Mucosa of gallbladder (tissue), 1 donor: ENCODE results near the gene CD72. TPM values are rescaled to one million over a fixed set of nuclear protein-coding genes. Genes with fewer than 3 reads are reported as not detected.
A peak's percentile ranks its signal among the peaks of the same experiment; 100 is the strongest.
"Not testable (repeated sequence)": the region's sequence is repeated elsewhere in the genome, so short reads cannot be mapped to it uniquely, and the experiment has no call there.

Experiments used
- DNase-seq: peaks from one replicate; pipeline ENCODE4 v3.0.0-alpha.2; 2020; ENCODE audit warnings: low spot score
- total RNA-seq: library from RNA; stranded (reverse); gene quantifications from one replicate; pipeline ENCODE4 v1.2.1, GENCODE V29; 2021
- donor health status: DM: no; HTN: no; CAD: no.

The CD72 gene
- total RNA-seq, 1 donor from 2014 or later: 2.4 TPM

DNA sequence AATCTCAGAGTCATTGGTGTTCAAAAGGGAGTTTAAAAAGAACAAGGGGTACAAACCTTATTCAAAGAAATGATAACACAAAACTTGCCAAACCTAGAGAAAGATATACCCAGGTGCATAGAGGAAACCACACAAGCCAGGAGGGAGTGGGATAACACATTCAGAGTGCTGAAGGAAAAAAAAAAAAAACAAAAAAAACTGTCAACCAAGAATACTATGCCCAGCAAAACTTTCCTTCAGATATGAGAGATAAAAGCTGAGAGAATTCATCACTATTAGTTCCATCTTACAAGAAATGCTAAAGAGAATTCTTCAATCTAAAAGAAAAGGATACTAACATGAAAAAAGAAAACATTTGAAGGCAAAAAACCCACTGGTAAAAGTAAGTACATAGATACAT is 24.6 kb downstream of the CD72 start:
- no peak for DNase-seq

DNA sequence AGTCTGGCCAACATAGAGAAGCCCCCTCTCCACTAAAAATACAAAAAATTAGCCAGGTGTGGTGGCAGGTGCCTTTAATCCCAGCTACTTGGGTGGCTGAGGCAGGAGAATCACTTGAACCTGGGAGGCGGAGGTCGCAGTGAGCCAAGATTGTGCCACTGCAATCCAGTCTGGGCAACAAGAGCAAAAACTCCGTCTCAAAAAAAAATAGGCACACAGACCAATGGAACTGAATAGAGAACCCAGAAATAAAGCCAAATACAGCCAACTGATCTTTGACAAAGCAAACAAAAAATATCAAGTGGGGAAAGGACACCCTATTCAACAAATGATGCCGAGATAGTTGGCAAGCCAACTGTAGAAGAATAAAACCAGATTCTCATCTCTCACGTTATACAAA is 29.7 kb downstream of the CD72 start:
- not testable (repeated sequence) for DNase-seq

DNA sequence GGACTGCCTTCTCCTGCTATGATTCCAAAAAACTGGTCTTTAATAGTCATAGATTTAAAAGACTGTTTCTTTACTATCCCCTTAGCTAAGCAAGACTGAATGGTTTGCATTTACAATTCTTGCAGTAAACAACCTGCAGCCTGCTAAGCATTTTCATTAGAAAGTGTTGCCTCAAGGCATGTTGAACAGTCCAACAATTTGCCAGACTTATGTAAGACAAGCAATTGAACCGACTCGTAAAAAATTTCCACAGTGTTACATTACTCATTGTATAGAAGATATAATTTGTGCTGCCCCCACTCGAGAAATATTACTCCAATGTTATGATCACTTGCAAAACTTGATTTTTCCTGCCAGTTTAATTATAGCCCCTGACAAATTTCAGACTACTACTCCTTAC is 33.5 kb downstream of the CD72 start:
- DNase-seq: not testable (repeated sequence)

DNA sequence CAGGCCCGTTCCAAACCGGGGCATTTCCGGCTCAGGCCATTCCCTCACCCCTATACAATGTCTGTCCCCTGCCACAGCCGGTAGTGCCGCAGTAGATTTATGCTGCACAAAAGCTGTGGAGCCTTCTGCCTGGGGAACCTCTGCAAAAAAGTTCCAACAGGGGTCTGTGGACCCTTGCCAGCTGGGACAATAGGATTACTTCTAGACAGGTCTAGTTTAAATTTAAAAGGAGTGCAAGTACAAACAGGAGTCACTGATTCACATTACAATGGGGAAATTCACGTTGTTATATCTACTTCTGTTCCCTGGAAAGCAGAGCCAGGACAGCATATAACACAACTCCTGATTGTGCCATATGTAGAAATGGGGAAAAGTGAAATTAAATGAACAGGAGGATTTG is 34.7 kb downstream of the CD72 start:
- DNase-seq: not testable (repeated sequence)

DNA sequence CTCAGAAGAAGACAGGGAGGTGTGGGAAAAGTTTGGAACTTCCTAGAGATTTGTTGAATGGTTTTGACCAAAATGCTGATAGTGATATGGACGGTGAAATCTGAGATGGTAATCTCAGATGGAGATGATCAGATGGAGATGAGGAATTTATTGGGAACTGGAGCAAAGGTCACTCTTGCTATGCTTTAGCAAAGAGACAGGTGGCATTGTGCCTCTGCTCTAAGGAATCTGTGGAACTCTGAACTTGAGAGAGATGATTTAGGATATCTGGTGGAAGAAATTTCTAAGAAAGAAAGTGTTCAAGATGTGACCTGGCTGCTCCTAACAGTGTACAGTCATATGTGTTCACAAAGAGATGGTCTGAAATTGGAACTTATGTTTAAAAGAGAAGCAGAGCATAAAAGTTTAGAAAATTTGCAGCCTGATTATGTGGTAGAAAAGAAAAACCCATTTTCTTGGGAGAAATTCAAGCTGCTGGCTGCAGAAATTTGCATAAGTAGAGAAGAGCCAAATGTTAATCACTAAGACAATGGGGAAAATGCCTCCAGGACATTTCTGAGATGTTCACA is 38.5 kb downstream of the CD72 start:
- not testable (repeated sequence) for DNase-seq

DNA sequence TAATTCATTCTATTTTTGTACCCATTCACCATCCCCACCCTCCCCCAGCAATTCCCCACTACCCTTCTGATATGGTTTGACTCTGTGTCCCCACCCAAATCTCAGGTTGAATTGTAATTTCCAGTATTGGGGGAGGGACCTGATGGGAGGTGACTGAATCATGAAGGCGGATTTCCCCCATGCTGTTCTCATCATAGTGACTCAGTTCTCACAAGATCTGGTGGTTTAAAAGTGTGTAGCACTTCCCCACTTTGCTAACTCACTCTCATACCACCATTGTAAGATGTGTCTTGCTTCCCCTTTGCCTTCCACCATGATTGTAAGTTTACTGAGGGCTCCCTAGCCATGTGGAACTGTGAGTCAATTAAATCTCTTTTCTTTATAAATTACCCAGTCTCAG is 39.1 kb downstream of the CD72 start:
- no peak for DNase-seq

DNA sequence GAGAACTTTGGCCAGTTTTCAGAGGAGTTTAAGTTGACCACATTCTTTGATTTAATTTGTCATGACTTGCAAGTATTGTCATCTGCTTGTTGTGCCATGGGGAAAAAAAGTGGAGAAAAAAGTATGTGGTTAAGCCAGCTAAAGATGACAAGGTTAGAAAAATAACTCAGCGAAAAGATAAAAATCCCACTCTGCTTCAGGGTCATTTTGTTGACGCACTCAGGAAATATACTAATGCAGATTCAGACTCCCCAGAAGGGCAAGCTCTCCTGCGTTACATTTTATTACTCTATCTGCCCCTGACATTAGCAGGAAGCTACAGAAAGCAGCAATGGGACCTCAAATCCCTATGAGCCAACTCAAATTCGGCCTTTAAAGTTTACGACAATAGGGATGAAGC is 40.7 kb downstream of the CD72 start:
- DNase-seq: no peak

DNA sequence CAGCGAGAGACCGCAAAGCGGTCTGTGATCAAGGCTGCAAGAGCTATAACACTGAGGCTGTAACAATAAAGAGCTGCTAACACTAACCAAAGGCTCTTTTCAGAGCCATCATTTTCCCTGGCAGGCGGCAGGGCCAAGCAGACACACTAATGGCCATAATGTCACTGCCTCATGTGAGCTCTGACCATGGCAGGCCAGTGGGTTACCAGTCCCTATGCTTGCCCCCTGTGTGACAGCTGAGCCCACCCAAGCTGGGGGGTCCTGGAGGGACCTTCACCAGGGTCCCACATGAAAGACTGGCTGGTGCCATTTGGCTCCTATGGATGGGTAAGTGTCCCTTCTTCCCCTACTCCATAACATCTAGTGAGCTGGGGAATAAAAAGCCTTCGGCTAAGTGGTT is 42.7 kb downstream of the CD72 start:
- no peak for DNase-seq

DNA sequence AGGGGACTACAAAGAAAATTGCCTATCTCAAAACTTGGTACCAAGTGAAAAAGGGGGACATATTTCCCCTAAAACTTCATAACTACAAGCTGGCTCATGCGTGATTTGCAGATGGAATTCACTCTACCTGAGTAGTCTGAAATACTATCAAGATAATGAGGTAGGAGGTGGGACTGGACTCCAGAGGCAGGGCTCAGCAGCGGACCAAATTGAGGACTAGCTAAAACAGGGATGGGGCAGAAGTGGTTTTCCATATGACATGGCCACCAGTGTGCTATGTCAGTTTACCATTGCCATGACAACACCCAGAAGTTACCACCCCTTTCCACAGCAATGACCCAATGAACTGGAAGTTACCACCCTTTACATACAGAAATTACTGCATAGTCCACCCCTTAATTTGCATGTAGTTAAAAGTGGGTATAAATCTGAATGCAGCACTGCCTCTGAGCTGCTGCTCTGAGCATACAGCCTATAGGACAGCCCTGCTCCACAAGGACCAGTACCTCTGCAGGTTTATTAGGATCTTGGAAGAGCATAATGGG is 43.6 kb downstream of the CD72 start:
- DNase-seq: no peak

DNA sequence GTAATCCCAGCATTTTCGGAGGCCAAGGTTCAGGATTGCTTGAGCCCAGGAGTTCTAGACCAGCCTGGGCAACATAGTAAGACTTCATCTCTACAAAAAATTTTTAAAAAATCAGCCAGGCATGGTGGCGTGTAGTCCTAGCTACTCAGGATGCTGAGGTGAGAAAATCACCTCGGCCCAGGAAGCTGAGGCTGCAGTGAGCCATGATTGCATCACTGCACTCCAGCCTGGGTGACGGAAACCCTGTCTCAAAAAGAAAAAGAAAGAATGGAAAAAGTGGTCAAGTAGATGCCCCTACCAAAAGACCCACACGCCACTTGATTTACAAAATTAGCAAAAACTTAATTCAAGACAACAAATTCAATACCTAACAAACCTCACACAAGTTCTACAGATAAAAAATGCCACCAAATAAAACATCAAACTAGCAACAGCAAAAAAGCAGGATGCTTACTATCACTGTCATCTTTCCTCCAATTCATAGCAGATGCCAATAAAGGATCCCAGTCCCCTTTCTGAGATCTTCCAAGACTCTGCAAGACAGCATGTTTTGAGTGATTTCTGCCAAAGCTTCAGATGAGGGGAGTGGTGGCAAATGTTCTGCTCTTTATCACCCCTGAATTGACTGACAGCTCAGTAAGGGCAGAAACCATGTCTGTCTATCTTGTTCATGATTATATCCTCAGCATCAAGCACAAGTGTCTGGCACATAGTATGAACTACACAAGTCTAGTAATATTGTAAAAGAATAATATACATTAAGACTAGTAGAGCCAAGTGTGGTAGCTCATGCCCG is 47.3 kb downstream of the CD72 start:
- no peak for DNase-seq

DNA sequence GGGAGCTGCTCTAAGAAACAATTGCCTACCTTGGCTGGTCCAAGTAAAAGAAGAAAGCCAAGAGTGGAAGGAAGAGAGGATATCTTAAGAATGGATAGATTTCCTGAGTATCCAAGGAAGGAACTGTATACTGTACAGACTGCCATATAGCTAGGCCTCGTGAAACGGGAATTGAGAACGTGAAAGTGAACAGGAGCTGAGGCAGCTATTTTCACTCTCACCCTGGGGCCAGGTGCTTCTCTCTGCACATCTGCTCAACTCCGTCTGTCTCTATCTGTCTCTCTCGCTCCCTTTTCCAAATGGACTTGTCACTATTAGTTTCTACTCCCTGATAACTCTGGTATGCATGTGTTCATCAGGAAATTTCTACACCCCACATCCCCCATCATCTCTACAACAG is 49.0 kb downstream of the CD72 start:
- no peak for DNase-seq

DNA sequence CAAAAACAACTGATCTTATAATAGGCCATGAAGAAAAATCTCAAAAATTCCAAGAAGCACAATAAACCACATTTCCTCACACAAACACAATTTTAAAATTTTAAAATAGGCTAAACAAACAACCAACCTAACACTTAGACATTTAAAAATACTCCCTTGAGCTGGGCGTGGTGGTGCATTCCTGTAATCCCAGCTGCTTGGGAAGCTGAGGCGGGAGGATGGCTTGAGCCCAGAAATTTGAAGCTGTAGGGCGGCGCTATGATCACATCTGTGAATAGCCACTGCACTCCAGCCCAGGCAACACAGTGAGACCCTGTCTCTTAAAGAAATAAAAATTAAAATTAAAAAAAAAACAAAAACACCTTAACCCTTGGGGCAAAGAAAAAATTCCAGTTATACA is 50.0 kb downstream of the CD72 start:
- DNase-seq: no peak

DNA sequence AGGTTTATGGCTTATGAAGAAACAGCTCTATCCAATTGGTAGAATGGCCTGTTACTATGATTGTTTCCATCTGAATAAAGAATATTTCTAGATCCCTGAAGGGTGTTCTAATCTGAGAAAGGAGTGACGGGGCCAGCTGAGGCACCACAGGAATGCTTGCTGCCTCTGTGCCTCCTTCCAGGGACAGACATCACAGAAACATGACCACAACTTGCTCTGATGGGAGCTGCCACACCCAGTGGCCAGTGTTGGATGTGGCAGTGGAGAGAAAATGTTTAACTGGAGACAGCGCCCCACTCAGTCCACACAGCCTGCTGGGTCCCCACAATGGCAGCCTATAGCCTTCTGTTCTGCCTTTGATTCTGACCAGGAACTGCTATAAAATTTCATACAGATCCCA is 51.8 kb downstream of the CD72 start:
- DNase-seq: no peak

DNA sequence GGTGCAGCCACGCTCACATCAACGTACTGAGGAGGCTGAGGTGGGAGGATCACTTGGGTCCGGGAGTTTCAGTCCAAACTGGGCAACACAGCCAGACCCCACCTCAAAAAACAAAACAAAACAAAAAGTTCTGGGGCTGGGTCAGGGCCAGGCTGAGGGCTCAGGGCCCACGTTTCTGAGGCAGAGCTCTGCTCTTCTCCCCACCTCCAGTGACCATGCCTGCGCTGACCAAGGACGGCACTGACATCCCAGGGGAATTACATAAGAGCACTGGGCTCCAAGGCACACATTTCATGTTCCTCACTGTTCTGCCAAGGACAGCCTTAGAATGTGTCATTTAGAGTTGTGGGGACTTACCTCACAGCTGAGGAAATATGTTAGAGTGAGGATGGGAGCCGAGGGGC is 53.6 kb downstream of the CD72 start:
- DNase-seq: no peak

DNA sequence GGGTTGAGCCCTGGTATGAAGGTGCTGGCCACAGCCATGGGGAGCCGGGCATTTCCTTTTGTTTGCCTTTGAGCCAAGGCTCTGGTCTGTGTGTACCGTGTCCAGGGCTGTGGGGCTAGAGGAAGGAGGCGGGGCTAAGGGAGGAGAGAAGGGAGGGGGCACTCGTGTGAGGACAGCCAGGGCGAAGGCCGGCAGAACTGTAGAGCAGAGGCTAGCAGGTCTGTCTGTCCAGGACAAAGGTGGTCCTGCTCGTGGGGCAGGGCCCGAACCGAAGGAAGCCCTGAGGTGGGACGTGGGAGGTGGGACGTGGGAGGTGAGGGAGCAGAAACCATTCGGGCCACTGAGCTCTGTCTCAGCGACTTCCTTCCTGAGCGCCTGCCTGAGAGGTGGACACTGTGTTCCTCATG is 54.4 kb downstream of the CD72 start:
- peak; percentile 33 for DNase-seq

DNA sequence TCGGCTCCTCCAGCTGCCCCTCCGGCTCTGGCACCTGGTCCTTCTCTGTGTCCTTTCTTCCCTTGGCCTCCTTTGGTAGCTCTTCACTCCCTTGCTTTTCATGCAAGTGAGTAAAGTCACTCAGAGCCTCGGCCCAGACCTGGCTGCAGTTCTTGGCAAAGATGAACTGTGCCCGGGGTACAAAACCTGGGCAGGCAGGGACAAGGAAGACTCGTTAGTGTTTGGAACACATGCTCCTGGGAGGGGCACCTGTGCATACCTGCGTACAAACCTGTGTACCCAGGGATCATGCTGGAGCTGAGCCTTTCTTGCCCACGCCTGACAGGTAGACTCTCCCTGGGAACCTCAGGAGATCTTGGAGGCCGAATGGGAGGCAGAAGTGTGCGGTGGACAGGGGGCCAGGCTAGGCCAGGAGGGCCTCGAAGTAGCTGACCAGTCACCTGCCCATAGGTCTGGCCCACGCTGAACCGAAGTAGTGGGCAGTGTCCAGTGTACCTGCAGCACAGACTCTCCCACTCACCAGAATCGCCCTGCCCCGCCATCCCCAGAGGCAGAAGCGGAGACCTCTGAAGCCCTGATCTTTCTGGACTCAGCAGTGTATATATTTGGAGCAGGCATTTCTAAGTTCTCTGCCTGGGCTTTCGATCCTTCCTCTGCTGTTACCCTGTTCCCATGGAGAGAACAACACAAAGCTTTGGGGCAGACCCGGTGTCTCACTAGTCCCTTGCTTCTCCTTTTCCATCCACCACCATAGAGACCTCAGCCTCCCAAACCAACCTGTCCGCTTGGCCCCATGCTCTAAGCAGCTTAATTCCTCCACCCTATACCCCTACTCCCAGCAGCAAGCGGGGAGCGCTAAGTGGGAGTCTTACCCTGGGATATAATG is 55.1 kb downstream of the CD72 start:
- DNase-seq: no peak

DNA sequence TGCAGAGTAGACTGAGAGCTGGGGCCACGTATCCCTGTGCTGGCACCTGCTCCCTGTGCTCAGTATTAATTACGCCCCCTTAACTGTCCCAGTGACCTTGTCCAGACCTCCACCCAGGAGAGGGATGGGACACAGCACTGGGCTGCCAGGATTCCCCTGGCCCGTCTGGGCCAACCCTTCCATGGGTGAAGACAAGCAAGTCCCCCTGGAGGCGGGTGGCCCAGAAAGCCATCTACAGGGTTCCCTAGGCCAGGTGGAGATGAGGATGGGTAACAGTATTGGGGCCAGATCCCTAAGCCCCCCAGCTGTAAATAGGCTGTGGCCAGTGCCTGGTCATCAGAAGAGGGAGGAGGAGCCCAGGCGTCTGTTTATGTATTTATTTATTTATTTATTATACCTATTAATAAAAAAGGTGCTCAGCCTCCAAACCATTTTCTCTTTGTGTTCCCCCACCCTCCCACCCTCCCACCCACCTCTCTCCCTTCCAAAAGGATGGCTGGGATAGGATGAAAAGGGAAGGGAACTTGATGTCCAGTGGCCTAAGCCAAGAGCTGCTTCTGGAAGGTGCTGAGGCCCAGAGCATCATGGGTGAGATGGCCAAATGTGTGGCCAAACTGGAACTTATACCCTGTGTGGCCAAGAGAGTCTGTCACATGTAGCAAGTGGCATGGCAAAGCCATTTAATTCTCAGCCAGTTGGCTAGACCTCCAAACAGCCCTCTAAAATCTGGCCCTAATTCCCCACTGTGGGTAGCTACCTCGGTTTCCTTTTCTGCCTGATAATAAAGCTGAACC is 56.5 kb downstream of the CD72 start:
- DNase-seq: no peak

DNA sequence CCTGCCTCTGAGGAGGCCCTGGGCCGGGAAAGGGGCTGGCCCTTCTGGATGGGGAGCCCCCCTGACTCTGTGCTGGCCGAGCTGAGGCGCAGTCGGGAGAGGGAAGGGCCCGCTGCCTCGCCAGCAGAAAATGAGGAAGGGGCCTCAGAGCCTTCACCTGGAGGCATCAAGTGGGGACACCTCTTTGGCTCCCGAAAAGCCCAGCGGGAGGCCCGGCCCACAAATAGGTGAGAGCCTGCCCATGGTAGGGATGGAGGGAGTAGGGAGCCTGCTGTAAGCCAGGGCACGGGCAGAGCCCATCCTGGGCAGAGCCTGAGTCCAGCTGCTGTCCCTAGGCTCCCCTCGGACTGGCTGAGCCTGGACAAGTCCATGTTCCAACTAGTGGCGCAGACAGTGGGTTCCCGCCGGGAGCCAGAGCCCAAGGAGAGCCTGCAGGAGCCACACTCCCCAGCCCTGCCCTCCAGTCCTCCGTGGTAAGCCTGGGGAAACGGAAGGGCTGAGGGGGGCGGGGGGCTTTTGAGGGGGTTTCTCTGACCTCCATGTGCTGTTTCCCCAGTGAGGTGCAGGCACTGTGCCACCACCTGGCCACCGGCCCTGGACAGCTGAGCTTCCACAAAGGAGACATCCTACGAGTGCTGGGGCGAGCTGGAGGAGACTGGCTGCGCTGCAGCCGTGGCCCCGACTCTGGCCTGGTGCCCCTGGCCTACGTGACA is 57.4 kb downstream of the CD72 start:
- no peak for DNase-seq
